Colon (tissue), 2 donors: Measurements from ENCODE around the gene STXBP5L.
"Not testable (repeated sequence)": the region's sequence is repeated elsewhere in the genome, so short reads cannot be mapped to it uniquely, and the experiment has no call there.

Experiments
- FAIRE-seq: peaks from 2 replicates; lab custom pipeline; 2012; peaks lifted over from hg19 to GRCh38; lab: Jason Lieb, UNC
- donor health status: control.
- donor health status: control.

The STXBP5L gene

DNA sequence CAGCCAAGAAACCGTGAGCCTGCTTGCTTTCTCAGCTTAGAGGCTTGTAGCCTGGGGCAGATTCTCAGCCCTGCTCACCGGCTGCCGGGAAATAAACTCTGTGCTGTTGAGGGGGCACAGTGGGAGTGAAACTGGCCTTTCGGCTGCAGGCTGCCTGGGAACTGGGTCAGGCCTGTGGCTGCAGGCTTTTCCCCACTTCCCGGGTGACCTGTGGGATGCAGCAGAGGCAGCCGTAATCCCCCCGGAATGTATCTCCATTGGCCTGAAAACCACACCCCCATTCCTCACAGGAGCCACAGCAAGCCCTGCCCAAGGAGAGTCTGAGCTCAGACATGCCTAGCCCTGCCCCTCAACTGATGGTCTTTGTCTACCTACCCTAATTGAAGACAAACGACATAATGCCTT is 110.9 kb downstream of the STXBP5L start:
- FAIRE-seq: no peak

DNA sequence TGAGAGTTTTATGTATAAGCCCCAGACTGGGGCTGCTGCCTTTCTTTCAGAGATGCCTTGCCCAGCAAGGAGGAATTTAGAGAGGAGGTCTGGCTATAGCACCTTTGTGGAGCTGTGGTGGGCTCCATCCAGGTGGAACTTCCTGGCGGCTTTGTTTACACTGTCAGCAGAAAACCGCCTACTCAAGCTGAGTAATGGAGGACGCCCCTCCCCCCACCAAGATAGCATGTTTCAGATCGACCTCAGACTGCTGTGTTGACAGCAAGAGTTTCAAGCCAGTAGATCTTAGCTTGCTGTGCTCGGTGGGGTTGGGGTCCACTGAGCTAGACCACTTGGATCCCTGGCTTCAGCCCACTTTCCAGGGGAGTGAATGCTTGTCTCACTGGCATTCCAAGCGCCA is 155.6 kb downstream of the STXBP5L start:
- FAIRE-seq: no peak

DNA sequence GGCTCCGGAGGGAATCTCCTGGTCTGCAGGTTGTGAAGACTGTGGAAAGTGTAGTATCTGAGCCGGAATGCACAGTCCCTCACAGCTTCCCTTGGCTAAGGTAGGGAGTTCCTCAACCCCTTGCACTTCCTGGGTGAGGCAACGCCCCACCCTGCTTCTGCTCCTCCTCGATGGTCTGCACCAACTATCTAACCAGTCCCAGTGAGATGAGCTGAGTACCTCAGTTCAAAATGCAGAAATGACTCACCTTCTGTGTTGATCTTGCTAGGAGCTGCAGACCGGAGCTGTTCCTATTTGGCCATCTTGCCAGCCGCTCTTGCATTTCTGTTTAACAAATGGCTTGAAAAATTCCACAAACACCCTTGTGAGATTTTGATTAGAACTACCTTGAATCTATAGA is 156.1 kb downstream of the STXBP5L start:
- no peak for FAIRE-seq

DNA sequence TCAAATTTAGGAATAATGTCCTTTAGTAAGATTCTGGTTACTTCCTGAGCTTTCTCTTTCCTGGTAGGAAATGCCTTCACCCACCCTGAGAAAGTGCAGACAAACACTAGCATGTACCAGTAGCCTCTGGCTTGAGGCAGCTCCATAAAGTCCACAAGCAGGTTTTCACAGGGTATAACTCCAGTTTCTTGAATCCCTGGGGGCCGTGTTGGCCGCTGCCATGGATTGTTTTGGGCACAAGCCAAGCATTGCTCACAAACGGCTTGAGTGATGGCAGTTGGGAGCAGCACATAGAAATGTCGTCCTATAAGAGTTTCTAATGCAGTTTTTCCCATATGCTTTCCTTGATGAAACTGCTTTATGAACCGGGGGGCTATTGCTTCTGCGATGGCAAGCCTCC is 164.1 kb downstream of the STXBP5L start:
- FAIRE-seq: no peak

DNA sequence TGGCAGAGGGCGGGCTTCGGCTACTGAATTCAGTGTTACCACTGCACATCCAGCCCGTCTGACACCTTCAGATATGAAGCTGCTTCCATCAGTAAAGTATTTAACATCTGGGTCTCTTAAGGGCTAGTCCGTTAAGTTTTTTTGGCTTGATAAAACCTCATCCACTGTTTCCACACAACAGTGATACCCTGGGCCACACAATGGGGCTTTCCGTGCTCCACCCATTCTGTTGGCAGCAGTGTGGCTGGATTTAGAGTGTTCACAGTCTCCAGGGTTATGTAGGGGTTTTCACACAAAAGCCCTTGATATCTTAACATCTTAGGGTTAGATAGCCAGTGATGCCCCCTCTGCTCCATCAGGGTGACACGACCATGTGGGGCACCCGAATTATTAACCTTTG is 165.0 kb downstream of the STXBP5L start:
- FAIRE-seq: no peak

DNA sequence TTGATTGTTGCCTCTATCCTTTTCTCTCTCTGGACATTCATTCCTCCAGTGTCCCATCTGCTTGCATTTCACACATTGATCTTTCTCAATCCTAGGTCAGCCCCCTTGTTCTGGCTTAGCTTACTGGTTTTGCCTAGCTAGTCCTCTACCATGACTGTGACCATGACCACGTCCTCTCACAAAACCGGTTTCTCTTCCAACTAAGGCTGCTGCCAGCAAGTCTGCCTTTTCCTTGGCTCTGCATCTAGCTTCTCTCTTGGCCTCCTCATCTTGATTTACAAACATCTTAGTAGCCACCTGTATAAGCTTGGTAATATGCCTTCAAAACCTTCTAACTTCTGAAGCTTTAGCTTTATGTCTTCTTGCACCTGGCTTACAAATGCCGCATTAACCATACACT is 167.2 kb downstream of the STXBP5L start:
- no peak for FAIRE-seq

DNA sequence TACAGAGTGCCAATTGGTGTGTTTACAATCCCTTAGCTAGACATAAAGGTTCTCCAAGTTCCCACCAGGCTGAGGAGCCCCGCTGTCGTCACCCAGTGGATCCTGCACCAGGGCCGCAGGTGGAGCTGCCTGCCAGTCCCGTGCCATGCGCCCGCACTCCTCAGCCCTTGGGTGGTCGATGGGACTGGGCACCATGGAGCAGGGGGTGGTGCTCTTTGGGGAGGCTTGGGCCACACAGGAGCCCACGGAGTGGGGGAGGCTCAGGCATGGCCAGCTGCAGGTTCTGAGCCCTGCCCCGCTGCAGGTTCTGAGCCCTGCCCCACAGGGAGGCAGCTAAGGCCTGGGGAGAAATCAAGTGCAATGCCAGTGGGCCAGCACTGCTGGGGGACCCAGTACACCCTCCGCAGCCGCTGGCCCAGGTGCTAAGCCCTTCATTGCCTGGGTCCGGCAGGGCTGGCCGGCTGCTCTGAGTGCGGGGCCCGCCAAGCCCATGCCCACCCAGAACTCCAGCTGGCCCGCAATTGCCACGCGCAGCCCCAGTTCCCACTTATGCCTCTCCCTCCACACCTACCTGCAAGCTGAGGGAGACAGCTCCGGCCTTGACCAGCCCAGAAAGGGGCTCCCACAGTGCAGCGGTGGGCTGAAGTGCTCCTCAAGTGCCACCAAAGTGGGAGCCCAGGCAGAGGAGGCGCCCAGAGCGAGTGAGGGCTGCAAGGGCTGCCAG is 170.5 kb downstream of the STXBP5L start:
- not testable (repeated sequence) for FAIRE-seq

DNA sequence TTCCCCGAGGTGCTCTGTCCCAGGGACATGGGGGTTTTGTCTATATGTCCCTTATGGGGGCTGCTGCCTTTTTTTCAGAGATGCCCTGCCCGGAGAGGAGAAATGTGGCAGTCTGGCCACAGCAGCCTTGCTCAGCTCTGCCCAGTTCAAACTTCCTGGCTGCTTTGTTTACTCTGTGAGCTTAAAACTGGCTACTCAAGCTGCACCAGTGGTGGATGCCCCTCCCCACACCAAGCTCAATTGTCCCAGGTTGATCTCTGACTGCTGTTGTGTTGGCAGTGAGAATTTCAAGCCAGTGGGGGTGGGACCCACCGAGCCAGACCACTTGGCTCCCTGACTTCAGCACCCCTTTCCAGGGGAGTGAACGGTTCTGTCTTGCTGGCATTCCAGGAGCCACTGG is 188.9 kb downstream of the STXBP5L start:
- FAIRE-seq: no peak

DNA sequence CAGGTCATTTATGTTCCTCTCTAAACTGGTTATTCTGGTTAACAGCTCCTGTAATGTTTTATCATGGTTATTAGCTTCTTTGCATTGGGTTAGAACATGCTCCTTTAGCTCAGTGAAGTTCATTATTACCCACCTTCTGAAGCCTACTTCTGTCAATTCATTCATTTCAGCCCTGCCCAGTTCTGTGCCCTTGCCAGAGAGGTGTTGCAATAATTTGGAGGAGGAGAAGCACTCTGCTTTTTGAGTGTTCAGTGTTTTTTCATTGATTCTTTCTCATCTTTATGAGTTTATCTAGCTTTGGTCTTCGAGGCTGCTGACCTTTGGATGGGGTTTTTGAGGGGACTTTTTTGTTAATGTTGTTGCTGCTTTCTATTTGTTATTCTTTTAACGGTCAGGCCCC is 203.1 kb downstream of the STXBP5L start:
- not testable (repeated sequence) for FAIRE-seq

DNA sequence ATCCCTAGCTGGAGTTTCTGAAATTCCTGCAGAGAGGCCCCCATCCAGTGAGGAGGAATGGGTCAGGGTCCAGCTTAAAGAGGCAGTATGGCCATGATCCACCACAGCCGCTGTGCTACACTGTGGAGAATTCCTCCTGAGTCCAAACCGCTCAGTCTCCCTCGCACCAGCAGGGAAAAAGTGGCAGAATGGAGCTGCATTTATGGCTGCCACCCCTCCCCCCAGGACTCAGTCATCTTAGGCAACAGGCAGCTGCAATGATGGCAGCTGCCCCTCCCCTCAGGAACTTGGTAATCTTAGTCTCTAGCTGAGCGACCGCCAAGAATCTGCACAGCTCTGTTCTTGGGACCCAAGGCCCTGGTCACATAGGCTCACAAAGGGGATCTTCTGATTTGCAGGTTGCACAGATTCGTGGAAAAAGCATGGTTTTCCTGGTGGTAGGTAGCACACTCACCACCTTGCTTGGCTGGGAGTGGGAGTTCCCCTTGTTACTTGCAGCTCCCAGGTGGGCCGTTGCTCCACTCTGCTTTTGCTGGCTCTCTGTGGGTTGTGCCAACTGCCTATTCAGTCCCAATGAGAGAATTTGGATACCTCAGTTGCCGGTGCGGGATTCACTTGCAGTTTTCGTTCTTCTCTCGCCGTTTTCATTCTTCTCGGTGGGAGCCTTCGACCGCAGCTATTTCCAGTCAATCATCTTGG is 204.1 kb downstream of the STXBP5L start:
- no peak for FAIRE-seq

DNA sequence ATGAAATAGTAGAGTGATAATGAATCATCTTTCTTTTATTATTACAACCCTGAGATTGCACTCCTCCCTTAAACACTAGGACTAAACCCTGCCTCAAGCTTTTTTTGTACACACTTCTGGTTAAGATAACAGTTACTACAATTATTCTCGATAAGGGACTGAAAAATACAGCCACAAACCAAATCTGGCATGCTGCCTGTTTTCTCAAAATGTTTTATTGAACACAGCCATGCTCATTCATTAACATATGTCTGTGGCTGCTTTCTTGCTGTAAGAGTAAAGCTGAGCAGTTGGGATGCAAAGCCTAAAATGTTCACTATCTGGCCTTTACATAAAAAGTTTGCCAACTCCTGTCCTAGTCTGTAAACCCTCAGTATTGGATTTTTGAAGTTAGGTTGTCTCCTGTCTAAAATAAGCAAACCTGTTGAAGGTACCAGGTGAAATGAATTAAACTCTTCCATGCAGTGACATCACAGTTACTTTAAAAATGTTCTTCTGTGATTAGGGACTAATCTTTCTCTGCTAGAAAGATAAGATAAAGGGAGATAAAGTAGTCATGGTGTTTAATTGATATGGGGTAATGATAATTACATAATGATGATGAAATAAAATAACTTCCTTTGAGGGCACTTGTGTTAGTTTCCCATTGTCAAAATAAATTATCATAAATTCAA is 218.2 kb downstream of the STXBP5L start:
- no peak for FAIRE-seq

DNA sequence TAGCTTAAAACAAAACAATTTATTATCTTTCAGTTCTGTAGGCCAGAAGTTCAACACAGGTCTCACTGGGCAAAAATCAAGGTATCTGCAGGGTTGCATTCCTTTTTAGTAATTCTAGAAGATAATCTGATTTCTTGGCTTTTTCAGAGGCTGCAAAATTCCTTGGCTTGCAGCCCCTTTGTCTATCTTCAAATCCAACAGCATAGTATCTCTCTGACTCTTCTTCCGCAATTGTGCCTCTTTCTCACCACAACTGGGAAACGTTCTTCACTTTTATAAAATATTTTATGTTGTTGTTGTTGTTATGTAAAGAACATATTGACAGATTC is 218.7 kb downstream of the STXBP5L start:
- no peak for FAIRE-seq

DNA sequence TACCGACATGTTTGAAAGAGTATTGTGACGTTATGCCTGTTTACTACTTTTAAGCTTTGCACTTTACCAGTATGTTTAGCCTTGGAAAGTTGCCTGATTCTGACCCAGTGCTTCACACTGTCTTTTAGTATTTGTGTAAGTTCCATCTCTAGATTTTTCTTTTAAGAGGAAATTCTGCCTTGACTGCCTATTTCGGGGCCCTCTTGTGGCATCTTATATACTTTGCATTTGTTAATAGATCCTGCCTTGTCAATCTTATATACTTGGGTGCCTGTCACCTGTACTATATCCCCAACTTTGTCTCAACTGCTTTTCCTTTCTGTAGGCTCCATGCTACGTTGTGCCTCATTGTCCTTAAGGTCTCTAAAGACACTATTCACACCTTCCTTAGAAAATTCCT is 244.6 kb downstream of the STXBP5L start:
- no peak for FAIRE-seq

DNA sequence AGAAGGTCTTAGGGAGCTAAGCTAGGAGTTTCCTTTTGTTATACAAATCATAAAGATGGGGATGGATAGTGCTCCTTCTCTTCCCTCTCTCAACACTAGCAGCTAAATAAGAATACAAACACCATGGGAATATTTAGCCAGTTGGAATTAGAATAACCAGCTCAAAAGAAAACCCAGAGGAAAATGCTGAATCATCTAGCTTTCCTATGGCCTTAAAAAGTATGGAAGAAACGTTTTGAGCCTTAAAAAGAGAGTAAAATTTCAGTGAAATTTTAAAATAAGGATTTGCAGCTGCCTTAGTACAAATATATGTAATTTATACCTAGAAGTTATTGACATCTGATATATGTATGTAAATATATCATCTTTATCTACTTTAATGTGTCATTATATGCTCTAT is 245.8 kb downstream of the STXBP5L start:
- no peak for FAIRE-seq

DNA sequence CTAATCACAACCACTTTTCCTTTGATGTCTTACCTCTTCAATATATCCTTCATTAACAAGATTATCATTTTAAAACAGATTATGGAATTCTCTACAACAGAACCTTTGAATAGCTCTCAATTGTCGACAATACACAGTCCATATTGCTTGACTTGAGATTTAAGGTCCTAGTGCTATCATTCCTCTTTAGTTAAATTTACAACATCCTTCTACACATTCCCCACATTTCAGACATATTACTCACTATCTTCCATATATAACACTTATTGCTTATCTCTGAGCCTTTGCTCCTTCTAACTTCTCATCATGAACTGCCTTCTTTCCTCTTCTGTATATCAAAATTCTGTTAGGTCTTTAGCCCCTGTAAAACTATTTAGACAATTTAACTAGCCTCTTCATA is 247.0 kb downstream of the STXBP5L start:
- FAIRE-seq: no peak

DNA sequence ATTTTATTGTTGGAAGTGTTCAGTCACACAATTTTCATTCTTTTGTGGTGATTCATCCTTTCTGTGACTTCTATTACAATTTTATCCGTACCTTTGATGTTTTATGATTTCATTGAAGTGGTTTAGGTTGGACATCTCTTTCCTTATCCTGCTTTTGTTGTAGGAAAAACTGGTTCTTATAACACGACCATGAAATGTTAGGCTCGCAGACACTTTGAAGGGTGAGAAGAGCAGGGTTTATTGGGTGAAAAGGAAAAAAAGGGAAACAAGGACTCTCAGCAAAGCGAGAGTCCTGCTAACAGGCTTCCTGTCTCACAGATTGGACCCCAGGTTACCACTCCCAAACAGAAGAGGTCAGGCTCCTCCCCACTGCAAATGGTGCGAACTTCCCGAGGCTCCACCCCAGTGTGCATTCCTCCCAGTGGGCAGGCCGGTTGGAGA is 257.4 kb downstream of the STXBP5L start:
- FAIRE-seq: no peak

DNA sequence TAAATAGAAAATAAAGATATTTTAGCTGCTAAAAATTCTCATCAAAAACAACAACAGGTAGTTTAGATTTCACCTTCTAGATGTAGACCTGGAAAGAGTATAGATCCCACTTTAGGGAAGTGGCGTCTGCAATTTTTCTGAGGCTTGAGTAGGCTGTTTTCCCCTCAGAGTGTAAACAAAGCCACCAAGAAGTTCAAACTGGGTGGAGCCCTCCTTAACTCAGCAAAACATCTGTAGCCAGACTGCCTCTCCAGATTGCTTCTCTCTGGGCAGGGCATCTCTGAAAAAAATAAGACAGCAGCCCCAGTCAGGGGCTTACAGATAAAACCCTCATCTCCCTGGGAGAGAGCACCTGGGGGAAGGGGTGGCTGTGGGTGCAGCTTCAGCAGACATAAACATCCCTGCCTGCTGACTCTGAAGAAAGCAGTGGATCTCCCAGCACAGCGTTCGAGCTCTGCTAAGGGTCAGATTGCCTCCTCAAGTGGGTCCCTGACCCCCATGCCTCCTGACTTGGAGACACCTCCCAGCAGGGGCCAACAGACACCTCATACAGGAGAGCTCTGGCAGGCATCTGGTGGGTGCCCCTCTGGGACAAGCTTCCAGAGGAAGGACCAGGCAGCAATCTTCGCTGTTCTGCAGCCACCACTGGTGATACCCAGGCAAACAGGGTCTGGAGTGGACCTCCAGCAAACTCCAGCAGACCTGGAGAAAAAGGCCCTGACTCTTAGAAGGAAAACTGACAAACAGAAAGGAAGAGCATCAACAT is 259.6 kb downstream of the STXBP5L start:
- no peak for FAIRE-seq

DNA sequence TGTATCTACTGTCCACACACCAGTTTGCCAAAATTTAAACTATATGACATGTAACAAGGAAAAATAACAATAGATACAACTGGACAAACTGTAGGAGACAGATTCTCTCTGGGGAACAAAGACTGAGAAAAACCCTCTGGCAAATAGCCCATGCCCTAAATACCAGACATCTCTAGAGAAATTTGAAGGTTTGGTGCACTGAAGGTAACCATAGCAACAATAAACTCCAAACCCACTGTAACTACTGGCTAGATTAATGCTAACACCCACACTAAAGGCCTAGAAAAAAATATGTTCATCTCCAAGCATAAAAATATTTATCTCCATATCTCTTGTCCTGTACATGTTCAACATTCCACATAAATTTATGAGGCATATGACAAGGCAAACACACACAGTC is 267.1 kb downstream of the STXBP5L start:
- no peak for FAIRE-seq

DNA sequence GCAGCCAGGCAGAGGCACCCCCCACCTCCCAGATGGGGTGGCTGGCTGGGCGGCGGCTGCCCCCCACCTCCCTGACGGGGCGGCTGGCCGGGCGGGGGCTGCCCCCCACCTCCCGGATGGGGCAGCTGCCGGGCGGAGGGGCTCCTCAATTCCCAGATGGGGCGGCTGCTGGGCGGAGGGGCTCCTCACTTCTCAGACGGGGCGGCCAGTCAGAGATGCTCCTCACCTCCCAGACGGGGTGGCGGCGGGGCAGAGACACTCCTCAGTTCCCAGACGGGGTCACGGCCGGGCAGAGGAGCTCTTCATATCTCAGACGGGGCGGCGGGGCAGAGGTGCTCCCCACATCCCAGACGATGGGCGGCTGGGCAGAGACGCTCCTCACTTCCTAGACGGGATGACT is 282.6 kb downstream of the STXBP5L start:
- not testable (repeated sequence) for FAIRE-seq

DNA sequence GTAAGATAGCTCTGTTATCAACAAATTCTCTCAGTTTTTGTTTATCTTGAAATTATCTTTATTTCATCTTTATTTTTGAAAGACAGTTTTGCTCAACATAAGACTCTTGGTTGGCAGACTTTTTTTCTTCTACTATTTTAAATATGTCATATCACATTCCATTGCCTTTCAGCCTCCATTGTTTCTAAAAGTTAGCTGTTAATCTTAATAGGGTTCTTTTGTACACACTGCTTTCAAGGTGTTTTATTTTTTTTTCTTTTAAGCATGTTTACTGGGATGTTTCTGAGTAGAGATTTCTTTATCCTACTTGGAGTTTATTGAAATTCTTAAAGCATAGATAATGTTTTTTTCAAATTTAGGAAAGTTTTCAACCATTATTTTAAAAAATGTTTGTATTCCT is 294.6 kb downstream of the STXBP5L start:
- FAIRE-seq: no peak

DNA sequence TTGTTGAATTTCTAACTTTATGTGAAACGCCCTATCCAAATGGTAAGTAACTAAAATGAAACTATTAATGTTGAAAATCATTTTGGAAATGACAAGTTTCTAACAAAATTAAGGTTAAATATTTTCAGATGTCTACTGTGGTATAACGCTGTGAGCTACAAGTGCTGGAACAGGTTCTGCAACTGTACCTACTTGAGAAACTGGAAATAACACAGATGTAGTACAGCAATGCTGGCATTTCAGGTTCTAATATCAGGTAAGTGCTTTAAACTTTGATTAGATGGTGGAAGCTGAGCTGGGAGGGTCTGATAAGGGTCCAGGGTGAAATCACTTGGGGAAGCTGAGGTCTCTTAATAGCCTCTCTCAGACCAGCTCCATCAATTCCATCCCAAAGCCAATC is 315.1 kb downstream of the STXBP5L start:
- no peak for FAIRE-seq

DNA sequence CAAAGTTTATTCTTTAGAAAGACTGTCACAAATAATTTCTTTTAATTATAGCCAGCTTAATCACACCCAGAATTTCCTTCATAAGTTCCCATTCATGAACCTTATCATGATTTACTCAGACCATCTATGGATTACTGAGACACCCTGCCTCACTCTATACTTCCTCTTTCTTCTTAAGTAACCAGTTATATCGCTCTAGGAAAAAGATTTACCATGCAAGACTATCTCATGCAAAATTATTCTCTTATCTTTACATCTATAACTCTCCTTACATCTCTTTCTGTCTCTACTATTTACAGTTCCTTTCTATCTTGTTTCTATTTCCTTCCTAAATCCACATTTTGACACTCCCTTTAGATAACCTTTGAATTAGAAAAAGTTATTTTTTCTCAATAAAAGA is 321.0 kb downstream of the STXBP5L start:
- no peak for FAIRE-seq

DNA sequence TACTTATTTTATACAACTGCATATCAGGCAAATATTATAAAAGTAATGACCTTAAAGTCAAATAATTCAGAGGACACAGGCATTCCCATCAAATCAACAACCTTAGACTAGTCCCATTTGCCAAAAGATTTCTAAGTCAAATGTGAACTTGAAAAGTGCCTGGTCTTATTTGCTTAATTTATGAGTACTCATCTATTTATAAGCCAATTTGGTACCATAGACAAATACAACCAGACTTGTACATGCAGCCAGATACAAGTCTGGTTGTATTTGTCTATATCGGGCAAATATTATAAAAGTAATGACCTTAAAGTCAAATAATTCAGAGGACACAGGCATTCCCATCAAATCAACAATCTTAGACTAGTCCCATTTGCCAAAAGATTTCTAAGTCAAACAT is 322.2 kb downstream of the STXBP5L start:
- not testable (repeated sequence) for FAIRE-seq
